Measurements from ENCODE around the gene SPRED1.

SPRED1 gene

DNA sequence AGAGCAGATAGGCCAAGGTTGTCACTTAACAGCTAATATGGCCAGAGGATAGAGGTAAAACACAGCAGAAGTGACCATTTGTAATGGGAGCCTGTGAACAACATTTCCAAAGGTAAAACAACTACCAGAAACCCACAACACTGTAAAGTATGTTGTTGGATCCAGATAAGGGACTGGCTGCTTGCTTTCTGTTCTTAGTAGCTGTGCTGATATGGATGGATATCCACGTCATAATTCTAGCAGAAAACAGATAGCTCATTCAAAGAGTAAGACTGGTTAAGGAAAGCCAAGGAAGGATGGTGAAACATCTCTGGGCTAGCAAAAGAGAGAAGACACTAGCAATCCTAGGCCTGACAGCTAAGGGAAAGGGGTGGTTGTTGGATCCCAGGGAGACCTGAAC lies 36.9 kb upstream of the SPRED1 start:
- Histone ChIP-seq H3K27me3 (ENCODE audit: control insufficient read depth in 5 of 5, insufficient read depth in 4 of 5, low read length in 5 of 5) (no peaks in the 10 kb centered on the region), H3K9ac (ENCODE audit: low read length in 5 of 5) (no peak overlapping the region), H3K27ac (ENCODE audit: low read depth, low read length) (no peak overlapping the region), H3K36me3 (ENCODE audit: control insufficient read depth in 5 of 5, insufficient read depth in 5 of 5, low read length in 5 of 5) (no peaks in the 10 kb centered on the region), H3K9me3 (ENCODE audit: control insufficient read depth in 5 of 5, low read length in 5 of 5) (no peaks in the 10 kb centered on the region), H3K4me3 (ENCODE audit: low read depth in 1 of 5, low read length in 5 of 5) (no peak overlapping the region), H3K4me1 (ENCODE audit: control insufficient read depth in 5 of 5, insufficient read depth in 5 of 5, low read length in 5 of 5) (peaks cover 0 to 12% (median 4%) of the 10 kb centered on the region in 5 donors)

DNA sequence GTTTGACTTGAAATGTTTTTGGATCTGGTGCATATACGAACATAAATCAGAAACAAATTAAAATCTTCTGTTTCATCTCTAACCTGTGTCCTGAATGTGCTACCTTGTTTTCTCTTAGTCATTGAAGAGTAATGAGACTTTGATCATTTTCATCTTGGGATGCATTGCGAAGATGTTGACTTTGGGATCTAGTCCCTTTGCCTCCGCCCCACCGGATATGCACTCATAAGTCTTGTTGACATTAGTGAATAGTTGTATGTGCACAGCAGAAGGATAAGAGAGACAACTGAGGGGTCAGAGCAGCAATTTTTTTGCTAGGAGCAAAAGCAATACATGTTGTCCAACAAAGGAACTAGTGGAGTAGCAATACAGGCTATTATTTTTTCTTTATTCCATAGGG lies 35.9 kb upstream of the SPRED1 start:
- H3K9ac ChIP-seq (ENCODE audit: low read length in 5 of 5), result no peak overlapping the region
- H3K27me3 ChIP-seq (ENCODE audit: control insufficient read depth in 5 of 5, insufficient read depth in 4 of 5, low read length in 5 of 5), result no peaks in the 10 kb centered on the region
- no peak overlapping the region for H3K27ac ChIP-seq (ENCODE audit: low read depth, low read length)
- H3K4me3 ChIP-seq (ENCODE audit: low read depth in 1 of 5, low read length in 5 of 5), result no peak overlapping the region
- H3K36me3 ChIP-seq (ENCODE audit: control insufficient read depth in 5 of 5, insufficient read depth in 5 of 5, low read length in 5 of 5), result no peaks in the 10 kb centered on the region
- peaks cover 0 to 12% (median 4%) of the 10 kb centered on the region in 5 donors for H3K4me1 ChIP-seq (ENCODE audit: control insufficient read depth in 5 of 5, insufficient read depth in 5 of 5, low read length in 5 of 5)
- no peaks in the 10 kb centered on the region for H3K9me3 ChIP-seq (ENCODE audit: control insufficient read depth in 5 of 5, low read length in 5 of 5)

- H3K36me3 ChIP-seq (ENCODE audit: control insufficient read depth in 5 of 5, insufficient read depth in 5 of 5, low read length in 5 of 5), result no peaks in the 10 kb centered on the region
- H3K27me3 ChIP-seq (ENCODE audit: control insufficient read depth in 5 of 5, insufficient read depth in 4 of 5, low read length in 5 of 5), result no peaks in the 10 kb centered on the region
- peaks cover 0 to 16% (median 4%) of the 10 kb centered on the region in 5 donors for H3K4me1 ChIP-seq (ENCODE audit: control insufficient read depth in 5 of 5, insufficient read depth in 5 of 5, low read length in 5 of 5)
- H3K4me3 ChIP-seq (ENCODE audit: low read depth in 1 of 5, low read length in 5 of 5), result no peak overlapping the region
- H3K27ac ChIP-seq (ENCODE audit: low read depth, low read length), result no peak overlapping the region
- no peaks in the 10 kb centered on the region for H3K9me3 ChIP-seq (ENCODE audit: control insufficient read depth in 5 of 5, low read length in 5 of 5)
- H3K9ac ChIP-seq (ENCODE audit: low read length in 5 of 5), result no peak overlapping the region
Measured at GRCh38 chr15:38217191-38217595, 35.4 kb upstream of the SPRED1 start.

DNA sequence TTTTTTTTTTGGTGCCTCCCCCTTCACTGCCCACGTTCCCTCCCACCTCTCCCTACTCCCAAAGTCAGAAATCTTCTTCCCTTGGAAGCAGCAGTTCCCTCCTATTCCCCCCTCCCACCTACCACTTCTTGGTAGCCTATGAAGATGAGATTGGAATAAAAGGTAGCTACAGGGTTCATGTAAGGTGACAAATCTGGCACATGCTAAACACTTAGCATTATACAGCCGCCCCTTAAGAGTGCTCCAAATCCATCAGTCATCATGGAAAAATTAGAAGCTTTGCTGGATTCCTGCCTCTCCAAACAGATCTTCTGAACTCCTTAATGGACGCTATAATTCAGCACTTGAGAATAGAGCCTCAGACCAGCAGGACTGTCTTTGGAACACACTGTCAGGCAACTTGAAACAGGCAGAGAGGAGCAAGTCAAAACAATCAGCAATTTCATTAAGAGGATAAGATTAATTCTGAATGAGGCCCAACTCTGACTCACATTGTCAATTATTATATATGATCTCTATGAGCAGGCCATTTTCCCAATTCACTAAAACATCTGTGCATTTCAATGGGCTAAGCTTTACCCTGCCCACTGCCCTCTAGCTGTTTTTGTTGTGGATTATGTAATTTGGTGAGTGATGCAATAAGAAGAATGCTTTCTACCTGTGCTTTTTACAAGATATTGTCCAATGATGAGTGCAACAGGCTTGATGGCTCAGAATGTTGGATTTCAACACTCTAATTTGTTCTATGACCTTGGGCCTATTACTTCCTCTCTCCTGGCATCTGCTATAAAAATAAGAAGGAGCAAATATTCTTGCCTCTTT lies 34.6 kb upstream of the SPRED1 start:
- Histone ChIP-seq H3K9ac (ENCODE audit: low read length in 5 of 5) (no peak overlapping the region), H3K4me1 (ENCODE audit: control insufficient read depth in 5 of 5, insufficient read depth in 5 of 5, low read length in 5 of 5) (peaks cover 0 to 17% (median 4%) of the 10 kb centered on the region in 5 donors), H3K9me3 (ENCODE audit: control insufficient read depth in 5 of 5, low read length in 5 of 5) (no peaks in the 10 kb centered on the region), H3K27me3 (ENCODE audit: control insufficient read depth in 5 of 5, insufficient read depth in 4 of 5, low read length in 5 of 5) (no peaks in the 10 kb centered on the region), H3K4me3 (ENCODE audit: low read depth in 1 of 5, low read length in 5 of 5) (no peak overlapping the region), H3K27ac (ENCODE audit: low read depth, low read length) (no peak overlapping the region), H3K36me3 (ENCODE audit: control insufficient read depth in 5 of 5, insufficient read depth in 5 of 5, low read length in 5 of 5) (no peaks in the 10 kb centered on the region)

GRCh38 chr15:38220606-38221273 lies 31.9 kb upstream of the SPRED1 start:
- Histone ChIP-seq H3K4me1 (ENCODE audit: control insufficient read depth in 5 of 5, insufficient read depth in 5 of 5, low read length in 5 of 5) (peaks cover 0 to 19% (median 4%) of the 10 kb centered on the region in 5 donors), H3K27ac (ENCODE audit: low read depth, low read length) (no peak overlapping the region), H3K36me3 (ENCODE audit: control insufficient read depth in 5 of 5, insufficient read depth in 5 of 5, low read length in 5 of 5) (no peaks in the 10 kb centered on the region), H3K9ac (ENCODE audit: low read length in 5 of 5) (no peak overlapping the region), H3K9me3 (ENCODE audit: control insufficient read depth in 5 of 5, low read length in 5 of 5) (no peaks in the 10 kb centered on the region), H3K4me3 (ENCODE audit: low read depth in 1 of 5, low read length in 5 of 5) (no peak overlapping the region), H3K27me3 (ENCODE audit: control insufficient read depth in 5 of 5, insufficient read depth in 4 of 5, low read length in 5 of 5) (no peaks in the 10 kb centered on the region)

DNA sequence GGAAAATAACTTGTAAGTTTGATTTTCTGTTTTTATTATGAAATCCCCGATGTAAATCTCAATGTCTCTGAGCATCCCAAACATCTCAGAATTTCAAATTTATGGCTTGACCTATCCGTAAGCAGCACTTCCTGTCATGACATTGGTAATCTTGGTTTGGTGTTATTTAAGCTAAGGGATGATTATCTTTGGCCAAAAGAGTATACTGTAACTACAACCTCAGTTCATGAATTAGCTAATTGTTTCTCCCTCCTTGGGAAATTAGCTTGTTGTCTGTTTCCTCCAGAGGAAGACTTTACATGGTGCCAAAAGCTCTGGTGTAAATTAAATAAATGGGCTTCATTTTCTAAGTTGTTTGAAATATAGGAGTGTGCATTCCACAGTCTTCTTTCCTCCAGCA lies 28.1 kb upstream of the SPRED1 start:
- no peaks in the 10 kb centered on the region for H3K9me3 ChIP-seq (ENCODE audit: control insufficient read depth in 5 of 5, low read length in 5 of 5)
- no peaks in the 10 kb centered on the region for H3K27me3 ChIP-seq (ENCODE audit: control insufficient read depth in 5 of 5, insufficient read depth in 4 of 5, low read length in 5 of 5)
- H3K27ac ChIP-seq (ENCODE audit: low read depth, low read length), result no peak overlapping the region
- H3K4me3 ChIP-seq (ENCODE audit: low read depth in 1 of 5, low read length in 5 of 5), result no peak overlapping the region
- no peak overlapping the region for H3K9ac ChIP-seq (ENCODE audit: low read length in 5 of 5)
- H3K36me3 ChIP-seq (ENCODE audit: control insufficient read depth in 5 of 5, insufficient read depth in 5 of 5, low read length in 5 of 5), result no peaks in the 10 kb centered on the region
- H3K4me1 ChIP-seq (ENCODE audit: control insufficient read depth in 5 of 5, insufficient read depth in 5 of 5, low read length in 5 of 5), result peaks cover 0 to 10% (median 0%) of the 10 kb centered on the region in 5 donors

- Histone ChIP-seq H3K27ac (ENCODE audit: low read depth, low read length) (no peak overlapping the region), H3K36me3 (ENCODE audit: control insufficient read depth in 5 of 5, insufficient read depth in 5 of 5, low read length in 5 of 5) (no peaks in the 10 kb centered on the region), H3K4me3 (ENCODE audit: low read depth in 1 of 5, low read length in 5 of 5) (no peak overlapping the region), H3K9ac (ENCODE audit: low read length in 5 of 5) (no peak overlapping the region), H3K4me1 (ENCODE audit: control insufficient read depth in 5 of 5, insufficient read depth in 5 of 5, low read length in 5 of 5) (peaks cover 0 to 10% (median 0%) of the 10 kb centered on the region in 5 donors), H3K27me3 (ENCODE audit: control insufficient read depth in 5 of 5, insufficient read depth in 4 of 5, low read length in 5 of 5) (no peaks in the 10 kb centered on the region), H3K9me3 (ENCODE audit: control insufficient read depth in 5 of 5, low read length in 5 of 5) (no peaks in the 10 kb centered on the region)
Measured at GRCh38 chr15:38225381-38225780, 27.3 kb upstream of the SPRED1 start.

GRCh38 chr15:38226608-38227266 lies 25.9 kb upstream of the SPRED1 start:
- H3K36me3 ChIP-seq (ENCODE audit: control insufficient read depth in 5 of 5, insufficient read depth in 5 of 5, low read length in 5 of 5), result no peaks in the 10 kb centered on the region
- no peak overlapping the region for H3K27ac ChIP-seq (ENCODE audit: low read depth, low read length)
- H3K9ac ChIP-seq (ENCODE audit: low read length in 5 of 5), result no peak overlapping the region
- no peaks in the 10 kb centered on the region for H3K27me3 ChIP-seq (ENCODE audit: control insufficient read depth in 5 of 5, insufficient read depth in 4 of 5, low read length in 5 of 5)
- no peaks in the 10 kb centered on the region for H3K9me3 ChIP-seq (ENCODE audit: control insufficient read depth in 5 of 5, low read length in 5 of 5)
- H3K4me1 ChIP-seq (ENCODE audit: control insufficient read depth in 5 of 5, insufficient read depth in 5 of 5, low read length in 5 of 5), result peaks cover 0 to 10% (median 0%) of the 10 kb centered on the region in 5 donors
- no peak overlapping the region for H3K4me3 ChIP-seq (ENCODE audit: low read depth in 1 of 5, low read length in 5 of 5)

DNA sequence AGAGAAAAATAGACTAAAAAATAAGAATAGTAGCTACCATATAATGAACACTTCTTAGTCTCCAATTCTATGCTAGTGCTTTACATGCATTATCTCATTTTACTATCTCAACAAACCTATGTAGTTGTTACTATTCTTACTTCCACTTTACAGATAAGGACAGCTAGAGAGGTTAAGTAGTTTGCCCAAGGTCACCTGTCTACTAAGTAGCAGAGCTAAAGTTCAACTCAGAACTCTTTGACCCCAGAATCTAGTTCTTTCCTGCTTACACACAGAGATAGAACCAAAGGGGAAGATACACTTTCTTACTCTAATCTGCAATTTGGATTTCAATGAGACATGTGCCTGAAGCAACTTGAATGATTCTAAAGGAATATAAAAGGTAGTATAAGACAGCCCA lies 24.7 kb upstream of the SPRED1 start:
- no peak overlapping the region for H3K9ac ChIP-seq (ENCODE audit: low read length in 5 of 5)
- H3K36me3 ChIP-seq (ENCODE audit: control insufficient read depth in 5 of 5, insufficient read depth in 5 of 5, low read length in 5 of 5), result no peaks in the 10 kb centered on the region
- no peak overlapping the region for H3K4me3 ChIP-seq (ENCODE audit: low read depth in 1 of 5, low read length in 5 of 5)
- no peak overlapping the region for H3K27ac ChIP-seq (ENCODE audit: low read depth, low read length)
- H3K4me1 ChIP-seq (ENCODE audit: control insufficient read depth in 5 of 5, insufficient read depth in 5 of 5, low read length in 5 of 5), result peaks cover 0 to 4% (median 0%) of the 10 kb centered on the region in 5 donors
- H3K9me3 ChIP-seq (ENCODE audit: control insufficient read depth in 5 of 5, low read length in 5 of 5), result no peaks in the 10 kb centered on the region
- H3K27me3 ChIP-seq (ENCODE audit: control insufficient read depth in 5 of 5, insufficient read depth in 4 of 5, low read length in 5 of 5), result no peaks in the 10 kb centered on the region

DNA sequence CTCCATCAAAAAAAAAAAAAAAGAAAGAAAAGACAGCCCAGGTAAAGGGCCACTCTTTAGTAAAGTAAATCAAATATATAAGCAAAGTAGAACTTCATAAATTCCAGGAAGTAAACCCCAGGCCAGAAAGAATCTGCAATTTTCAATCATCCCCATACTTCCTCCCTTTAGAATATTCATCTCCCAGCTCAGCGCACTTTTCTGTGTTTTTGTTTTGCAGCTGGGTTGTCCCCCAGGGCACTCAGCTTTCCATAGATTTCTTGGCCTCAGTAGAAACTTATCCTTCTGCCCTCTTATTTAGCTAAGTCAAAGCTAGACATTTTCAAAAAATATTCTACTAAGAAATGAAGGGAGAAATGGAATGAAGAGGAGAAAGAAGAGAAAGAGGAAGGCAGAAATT lies 24.0 kb upstream of the SPRED1 start:
- Histone ChIP-seq H3K9ac (ENCODE audit: low read length in 5 of 5) (no peak overlapping the region), H3K36me3 (ENCODE audit: control insufficient read depth in 5 of 5, insufficient read depth in 5 of 5, low read length in 5 of 5) (no peaks in the 10 kb centered on the region), H3K9me3 (ENCODE audit: control insufficient read depth in 5 of 5, low read length in 5 of 5) (no peaks in the 10 kb centered on the region), H3K27me3 (ENCODE audit: control insufficient read depth in 5 of 5, insufficient read depth in 4 of 5, low read length in 5 of 5) (no peaks in the 10 kb centered on the region), H3K4me1 (ENCODE audit: control insufficient read depth in 5 of 5, insufficient read depth in 5 of 5, low read length in 5 of 5) (no peaks in the 10 kb centered on the region), H3K27ac (ENCODE audit: low read depth, low read length) (no peak overlapping the region), H3K4me3 (ENCODE audit: low read depth in 1 of 5, low read length in 5 of 5) (no peak overlapping the region)

Measured in subcutaneous abdominal adipose tissue (tissue), 5 donors.